SIG-M5 treated with dmso at 0.1 percent for 504 hours (cell line): Measurements from ENCODE around the gene KIAA0753.
A peak's percentile ranks its signal among the peaks of the same experiment; 100 is the strongest.

Source experiments
- DNase-seq: peaks from one replicate; lab custom pipeline; 2025; ENCODE audit not compliant: unreplicated experiment; lab: John Stamatoyannopoulos, UW

Gene KIAA0753

DNA sequence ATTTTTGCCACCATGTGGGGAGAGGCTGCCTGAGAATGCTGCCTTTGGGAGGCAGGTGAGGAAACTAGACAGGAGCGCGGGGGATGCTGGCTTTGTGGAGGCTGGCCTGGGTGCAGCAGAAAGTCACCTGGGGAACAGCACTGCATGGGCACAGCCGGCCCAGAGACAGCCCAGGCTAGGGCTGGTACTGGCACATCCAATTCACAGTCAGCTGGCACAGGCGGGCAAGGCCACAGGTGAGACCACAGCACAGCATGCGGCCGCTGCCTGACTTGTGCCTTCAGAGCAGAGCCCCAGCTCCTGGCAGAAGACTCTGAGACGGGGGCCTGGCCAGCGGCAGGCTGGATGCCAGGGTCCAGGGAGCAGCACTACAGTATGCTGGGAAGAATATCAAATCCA lies 67.5 kb downstream of the KIAA0753 start:
- DNase-seq: no peak

GRCh38 chr17:6571452-6571781 lies 69.1 kb downstream of the KIAA0753 start:
- no peak for DNase-seq

DNA sequence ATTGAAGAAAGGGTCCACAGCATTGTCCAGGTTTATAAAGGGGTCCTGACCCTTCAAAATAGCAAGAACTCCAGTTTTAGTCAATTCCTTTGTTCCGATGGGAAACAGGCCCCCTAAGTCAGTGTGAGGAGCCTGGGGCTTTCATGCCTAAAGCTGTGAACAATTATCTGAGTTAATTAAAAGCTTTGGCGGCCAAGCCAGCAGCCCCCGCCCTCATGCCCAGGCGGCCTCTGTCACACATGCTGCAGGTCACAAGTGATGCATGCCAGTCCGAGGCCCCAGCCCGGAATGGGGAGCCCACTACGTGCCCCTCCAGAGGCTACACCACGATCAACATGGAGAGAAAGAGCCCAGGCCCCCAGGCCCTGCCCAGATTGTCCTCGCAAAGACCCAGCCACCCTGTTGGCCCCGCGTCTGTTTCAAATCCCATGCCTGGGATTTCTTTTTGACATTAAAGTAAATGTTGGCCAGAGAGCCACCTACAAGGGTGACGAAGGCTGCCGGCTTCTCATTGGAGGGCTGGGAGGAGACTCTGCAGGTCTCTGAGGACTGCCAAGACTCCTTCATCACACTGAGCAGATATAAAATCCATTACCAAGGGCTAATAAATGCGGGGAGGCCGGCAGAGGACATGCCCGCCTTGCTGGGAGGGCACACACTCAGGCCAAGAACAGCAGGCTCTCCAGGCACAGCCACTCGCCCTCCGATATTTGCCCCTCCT lies 69.6 kb downstream of the KIAA0753 start:
- DNase-seq: no peak

DNA sequence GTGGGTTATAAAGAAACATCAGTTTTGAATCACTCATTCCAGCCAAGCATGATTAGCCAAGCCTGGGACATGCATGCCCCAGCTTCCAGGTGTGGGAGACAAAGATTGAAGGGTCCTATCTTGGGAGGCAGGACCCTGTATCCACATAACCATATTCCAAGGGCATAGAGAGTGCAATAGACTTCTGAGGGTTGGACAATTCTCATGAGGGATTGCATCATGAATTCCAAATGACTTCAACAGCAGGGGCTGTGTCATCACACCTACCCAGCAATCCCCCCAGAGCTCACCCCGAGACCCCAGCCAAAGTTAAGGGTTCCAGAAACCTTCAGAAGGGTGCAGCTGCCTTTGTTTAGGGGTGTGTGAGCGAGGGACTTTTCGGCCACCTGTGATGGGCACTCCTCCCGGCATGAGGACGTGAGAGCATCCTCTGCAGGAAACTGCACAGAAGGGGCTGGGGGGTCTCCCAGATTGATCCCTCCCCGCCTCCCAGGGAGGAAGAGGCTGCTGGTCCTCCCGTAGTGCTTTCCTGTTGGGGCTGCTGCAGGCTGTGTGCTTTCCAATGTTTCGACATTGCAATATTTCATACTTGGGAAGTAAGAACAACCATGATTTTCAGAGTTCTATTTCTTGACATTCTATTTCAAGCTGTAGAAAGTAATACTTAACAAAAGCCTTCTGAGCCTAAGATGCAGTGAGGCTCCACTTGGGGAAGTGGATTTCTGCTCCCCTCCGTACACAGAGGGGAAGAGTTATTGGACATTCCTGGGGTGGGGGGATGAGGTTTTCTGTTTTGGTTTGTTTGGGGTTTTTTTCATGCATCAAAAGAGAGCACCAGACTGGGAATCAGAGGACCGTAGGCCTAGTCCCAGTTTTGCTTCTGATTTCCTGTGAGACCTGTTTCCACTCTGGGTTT lies 70.9 kb downstream of the KIAA0753 start:
- DNase-seq: no peak

GRCh38 chr17:6568184-6568758 lies 72.2 kb downstream of the KIAA0753 start:
- DNase-seq: no peak

GRCh38 chr17:6567528-6568183 lies 72.9 kb downstream of the KIAA0753 start:
- no peak for DNase-seq

DNA sequence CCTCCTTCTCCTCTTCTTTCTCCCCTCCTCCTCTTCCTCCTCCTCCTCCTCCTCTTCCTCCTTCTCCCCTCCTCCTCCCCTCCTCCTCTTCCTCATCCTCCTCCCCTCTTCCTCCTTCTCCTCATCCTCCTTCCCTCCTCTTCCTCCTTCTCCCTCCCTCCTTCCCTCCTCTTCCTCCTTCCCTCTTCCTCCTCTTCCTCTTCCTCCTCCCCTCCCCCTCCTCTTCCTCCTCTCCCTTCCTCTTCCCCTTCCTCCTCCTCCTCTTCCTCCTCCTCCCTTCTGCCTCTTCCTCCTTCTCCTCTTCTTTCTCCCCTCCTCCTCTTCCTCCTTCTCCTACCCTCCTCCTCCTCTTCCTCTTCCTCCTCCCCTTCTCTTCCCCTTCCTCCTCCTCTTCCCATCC lies 79.1 kb downstream of the KIAA0753 start:
- DNase-seq: no peak

DNA sequence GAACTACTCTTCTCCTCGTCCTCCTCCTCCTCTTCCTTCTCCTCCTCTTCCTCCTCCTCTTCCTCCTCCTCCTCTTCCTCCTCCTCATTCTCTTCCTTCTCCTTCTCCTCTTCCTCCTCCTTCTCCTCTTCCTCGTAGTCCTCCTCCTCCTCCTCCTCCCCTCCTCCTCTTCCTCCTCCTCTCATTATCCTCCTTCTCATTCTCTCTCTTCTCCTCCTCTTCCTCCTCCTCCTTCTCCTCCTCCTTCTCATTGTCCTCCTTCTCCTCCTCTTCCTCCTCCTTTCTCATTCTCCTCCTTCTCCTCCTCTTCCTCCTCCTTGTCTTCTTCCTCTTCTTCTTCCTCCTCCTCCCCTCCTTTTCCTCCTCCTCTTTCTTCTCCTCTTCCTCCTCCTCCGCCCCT lies 80.0 kb downstream of the KIAA0753 start:
- no peak for DNase-seq

- DNase-seq: no peak
Observed at GRCh38 chr17:6559753-6560215, 80.7 kb downstream of the KIAA0753 start.

DNA sequence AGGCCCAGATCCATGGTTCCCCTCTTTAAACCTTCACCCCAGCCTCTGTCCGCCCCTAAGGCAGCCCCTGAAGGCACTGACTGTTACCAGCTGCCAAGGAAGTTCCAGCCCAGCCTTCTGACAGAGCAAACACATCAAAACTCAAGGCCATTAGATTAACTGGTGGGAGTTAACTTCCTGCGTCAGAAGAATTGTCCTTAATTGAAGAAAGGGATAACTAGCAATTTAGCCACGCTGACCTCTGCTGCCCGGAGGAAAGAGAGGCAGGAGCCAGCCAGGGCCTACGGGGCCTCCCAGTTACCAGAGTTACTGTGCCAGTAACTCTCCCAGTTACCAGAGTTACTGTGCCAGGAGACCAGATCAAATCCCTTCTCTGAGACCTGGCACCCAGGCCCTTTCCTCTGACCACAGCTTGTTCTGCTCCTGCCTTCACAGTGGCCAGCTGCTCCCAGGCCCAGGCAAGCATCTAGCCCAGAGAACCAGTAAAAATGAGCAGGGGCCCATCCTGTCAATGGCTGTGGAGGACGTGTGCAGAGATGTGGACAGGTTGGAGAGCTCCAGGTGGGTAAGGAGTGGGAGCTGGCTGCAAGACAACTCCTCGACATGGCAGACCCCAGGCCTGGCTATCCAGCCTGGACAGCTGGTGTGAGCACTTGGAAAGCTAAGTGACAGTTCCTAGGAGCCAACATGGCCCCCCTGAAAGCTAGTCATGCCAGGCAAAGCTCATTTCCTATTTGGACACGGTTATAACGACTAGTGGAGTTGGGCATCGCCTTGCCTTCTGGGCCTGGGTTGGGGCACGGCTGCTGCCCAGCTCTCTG lies 81.4 kb downstream of the KIAA0753 start:
- DNase-seq: no peak

DNA sequence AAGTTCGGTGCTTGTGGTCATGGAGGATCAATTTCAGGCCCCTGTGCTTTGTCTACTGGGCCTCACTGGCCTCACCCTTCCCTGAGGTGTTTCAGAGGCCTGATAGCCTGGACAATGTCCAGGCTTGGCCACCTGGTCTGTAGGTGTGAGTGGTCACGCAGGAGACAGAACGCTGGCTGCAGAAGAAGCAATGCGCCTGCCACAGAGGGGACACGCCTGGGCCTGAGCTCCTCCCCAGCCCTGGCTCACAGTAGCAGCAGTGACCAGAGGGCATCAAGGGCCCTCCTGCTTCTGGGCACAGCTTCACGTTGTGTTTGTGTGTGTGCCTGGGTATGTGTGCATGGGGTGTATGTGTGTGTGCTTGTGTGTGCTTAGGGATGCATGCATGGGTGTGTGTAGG lies 82.2 kb downstream of the KIAA0753 start:
- DNase-seq: no peak

DNA sequence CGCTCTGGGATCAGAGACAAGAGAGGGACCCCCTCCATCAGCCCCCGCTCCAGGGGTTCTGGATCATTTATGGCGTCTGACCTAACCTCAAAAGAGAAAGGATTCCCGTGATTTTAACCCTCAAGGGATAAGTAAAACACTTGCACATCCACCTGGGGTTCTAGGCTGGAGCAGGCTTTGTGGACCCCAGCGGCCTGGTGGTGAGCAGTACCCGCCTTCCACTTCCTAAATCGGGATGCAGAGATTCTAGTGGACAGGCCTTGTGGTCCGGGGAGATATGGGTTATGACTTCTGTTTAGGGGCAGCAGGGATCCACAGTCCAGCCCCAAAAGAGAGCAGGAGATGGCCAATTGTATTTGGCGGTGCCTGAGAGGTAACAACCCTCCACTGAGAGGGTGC lies 83.5 kb downstream of the KIAA0753 start:
- DNase-seq: no peak

DNA sequence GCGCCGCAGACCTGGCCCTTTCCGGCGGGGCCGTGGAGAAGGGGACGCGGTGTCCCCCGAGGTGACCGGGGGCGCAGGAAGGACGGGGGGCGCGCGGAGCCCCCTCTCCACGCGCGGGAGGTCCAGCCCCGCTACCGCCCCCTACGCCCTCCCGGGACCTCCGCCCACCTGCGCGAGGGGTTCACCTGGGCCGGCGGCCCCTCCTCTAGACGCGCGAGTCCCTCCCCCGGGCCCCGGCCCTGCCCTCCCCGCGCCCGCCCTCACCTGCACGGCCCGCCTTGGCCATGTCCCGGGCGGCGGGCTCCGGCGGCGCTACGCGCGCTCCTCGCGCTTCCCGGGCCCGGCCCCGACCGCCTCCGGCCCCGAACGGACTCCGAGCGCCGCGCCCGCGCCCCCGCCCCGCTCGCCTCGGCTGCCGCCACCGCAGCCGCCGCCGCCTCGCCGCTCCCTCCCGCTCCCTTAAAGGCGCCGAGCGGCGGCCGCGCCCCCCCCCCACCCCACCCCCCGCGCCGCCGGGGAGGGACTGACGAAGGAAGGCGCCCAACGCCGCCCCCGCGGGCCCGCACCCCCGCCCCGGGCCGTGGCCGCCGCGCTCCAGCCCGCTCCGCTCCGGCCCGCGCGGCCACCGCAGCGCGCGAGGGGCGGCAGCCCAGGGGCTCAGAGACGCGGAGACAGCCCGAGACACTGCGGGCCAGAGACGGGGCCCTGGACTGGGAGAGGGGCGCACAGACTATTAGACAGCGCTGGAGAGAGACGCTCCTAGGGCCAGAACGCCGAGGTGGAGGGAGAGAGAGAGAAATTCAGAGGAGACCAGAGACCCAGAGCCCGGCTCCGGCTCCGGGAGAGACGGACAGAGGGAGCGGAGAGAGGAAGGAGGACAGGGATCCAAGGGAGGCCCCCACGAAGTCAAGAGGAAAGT lies 84.1 kb downstream of the KIAA0753 start, which contains the start of gene PITPNM3:
TSS of gene PITPNM3 (minus strand) at position 435 of the 919 bp plus-strand sequence. CDS start at position 286, 149 bp downstream.
- DNase-seq: no peak

DNA sequence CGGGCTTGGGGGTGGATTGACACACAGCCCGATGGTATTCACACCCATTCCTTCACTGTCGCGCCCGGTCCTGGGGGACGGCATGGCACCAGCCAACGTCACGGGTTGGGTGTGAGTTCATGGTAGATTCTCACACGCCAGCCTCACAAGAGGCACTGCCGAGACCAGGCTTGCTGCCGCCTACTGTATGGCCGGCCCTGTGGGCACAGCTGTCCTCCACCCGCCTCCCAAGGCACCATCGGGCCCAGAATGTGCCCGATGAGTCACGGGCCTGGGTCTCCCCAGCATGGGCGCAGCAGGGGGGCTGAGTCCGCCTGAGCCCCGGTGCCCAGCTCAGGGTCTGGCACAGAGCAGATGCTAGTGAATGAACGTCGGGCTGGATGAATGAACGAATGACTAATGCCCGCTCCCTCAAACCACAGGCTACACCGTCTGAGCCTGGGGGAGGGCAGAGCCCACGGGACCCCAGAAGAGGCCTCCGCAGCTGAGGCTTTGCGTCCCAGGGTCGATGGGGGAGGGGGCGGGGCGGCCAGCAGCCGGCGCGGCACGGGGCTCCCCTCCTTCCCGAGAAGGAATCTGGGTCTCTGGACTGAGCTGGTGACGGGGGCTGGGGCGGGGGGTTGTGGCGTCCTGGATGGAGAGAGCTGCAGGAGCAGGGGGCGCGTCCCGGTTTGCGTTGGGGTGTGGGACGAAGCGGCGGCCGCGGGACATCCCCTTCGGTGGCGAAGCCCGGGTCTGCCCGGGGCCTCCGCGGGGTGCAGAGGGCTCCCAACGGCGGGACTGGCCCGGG lies 85.0 kb downstream of the KIAA0753 start:
- no peak for DNase-seq

GRCh38 chr17:6554871-6555330 lies 85.6 kb downstream of the KIAA0753 start:
- no peak for DNase-seq

- no peak for DNase-seq
Observed at GRCh38 chr17:6554342-6554741, 86.2 kb downstream of the KIAA0753 start.

- DNase-seq: peak; percentile 22
Observed at GRCh38 chr17:6551869-6552531, 88.5 kb downstream of the KIAA0753 start.

- no peak for DNase-seq
Observed at GRCh38 chr17:6551356-6551755, 89.2 kb downstream of the KIAA0753 start.
